Lung (tissue), 12 donors: ENCODE data around the gene PKIG. TPM values are rescaled to one million over a fixed set of nuclear protein-coding genes. Genes with fewer than 3 reads are reported as not detected.

Experiments
- ATAC-seq: fragments of 200-7000 bp; cut with Tn5 transposase; one replicate; pipeline ENCODE4 v1.9.1; 2020; ENCODE audit warnings: moderate number of reproducible peaks; ENCODE audit not compliant: insufficient read depth, low FRiP score
- DNase-seq, 3 donors: peaks; one replicate each; pipeline ENCODE4 v3.0.0-alpha.2; 2013 to 2017
- H3K27ac ChIP-seq, 2 donors: one replicate each; pipeline ENCODE4 v1.5.1; 2013; ENCODE audit warnings: mild to moderate bottlenecking in 2 of 2, moderate library complexity in 2 of 2, control low read depth in 1 of 2, inconsistent platforms in 1 of 2, low read depth in 1 of 2, low read length in 1 of 2
- H3K27me3 ChIP-seq, 3 donors: one replicate each; pipeline ENCODE4 v1.5.1; 2013; ENCODE audit warnings: low read length in 2 of 3; ENCODE audit not compliant: control insufficient read depth in 3 of 3, insufficient read depth in 3 of 3
- H3K36me3 ChIP-seq, 4 donors: one replicate each; pipeline ENCODE4 v1.5.1; 2013; ENCODE audit warnings: low read length in 4 of 4, mild to moderate bottlenecking in 1 of 4, moderate library complexity in 1 of 4; ENCODE audit not compliant: control insufficient read depth in 4 of 4, insufficient read depth in 4 of 4
- H3K4me1 ChIP-seq, 5 donors: one replicate each; pipeline ENCODE4 v1.5.1; 2013; ENCODE audit warnings: low read length in 5 of 5, mild to moderate bottlenecking in 2 of 5, moderate library complexity in 1 of 5; ENCODE audit not compliant: control insufficient read depth in 5 of 5, insufficient read depth in 5 of 5
- H3K4me3 ChIP-seq: one replicate; pipeline ENCODE4 v1.5.1; 2013; ENCODE audit warnings: mild to moderate bottlenecking, control low read depth, moderate library complexity
- H3K9ac ChIP-seq, 2 donors: one replicate each; pipeline ENCODE4 v1.5.1; 2013; ENCODE audit warnings: low read length in 2 of 2, control low read depth in 1 of 2; ENCODE audit not compliant: insufficient read depth in 1 of 2
- H3K9me3 ChIP-seq, 4 donors: one replicate each; pipeline ENCODE4 v1.5.1; 2013; ENCODE audit warnings: low read length in 3 of 4, mild to moderate bottlenecking in 1 of 4, moderate library complexity in 1 of 4; ENCODE audit not compliant: control insufficient read depth in 4 of 4, insufficient read depth in 3 of 4
- WGBS, 2 donors: extraction: QIAGEN DNeasy Blood & Tissue Kit; methylation state at CpG; one replicate each; pipeline ENCODE4 v1.1.7; 2013; 5-methylcytosine and 5-hydroxymethylcytosine counted together
- polyA plus RNA-seq, 2 donors: library from polyadenylated mRNA; stranded (reverse); fragments of 200-250 nt; gene quantifications; one replicate each; pipeline ENCODE4 v1.2.1, GENCODE V29; 2013
- total RNA-seq, 2 donors: library from RNA; depleted of rRNA in 1 of 2; stranded (reverse); fragments of >200 nt in 1 of 2; gene quantifications; one replicate each; pipeline ENCODE4 v1.2.1, GENCODE V29; 2014 to 2021
- TF ChIP-seq, protein P1 (sequence below): IDR thresholded peaks from 2 replicates; pipeline ENCODE4 v1.5.1; 2012; ENCODE audit warnings: mild to moderate bottlenecking; ENCODE audit errors: control extremely low read depth, extremely low read depth
- donor health status: control.
- donor health status: control.
- donor health status: Bipolar disorder and iron deficiency.
- donor health status: healthy.
- donor health status: DM: yes; HTN: yes; CAD: no.

The PKIG gene
- total and polyA plus RNA-seq, 4 donors: 45.7 to 67.8 (median 63.0) TPM

DNA sequence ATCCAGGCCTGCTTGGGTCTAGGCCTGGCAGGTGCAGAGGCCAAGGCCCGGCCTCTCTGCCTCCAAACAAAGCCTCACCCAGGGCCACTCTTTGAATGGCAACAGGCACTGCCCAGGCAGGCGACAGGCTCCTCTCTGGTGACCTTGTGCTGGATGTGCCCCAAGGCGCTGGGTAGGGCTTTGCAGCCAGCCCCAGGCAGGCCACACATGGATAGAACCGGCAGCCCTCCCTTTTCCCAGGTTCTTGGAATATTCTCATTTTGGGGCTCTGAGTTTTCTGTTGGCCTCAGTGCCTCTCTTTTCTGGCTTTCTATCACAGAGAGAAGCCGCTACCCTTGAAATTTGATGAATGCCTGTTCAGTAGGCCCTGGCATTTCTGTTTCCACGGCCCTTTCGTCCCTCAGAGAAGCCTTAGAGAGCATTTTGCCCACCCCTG lies 18.9 kb downstream of the PKIG start:
- no peaks in the 10 kb centered on the region for H3K27me3 ChIP-seq
- H3K4me3 ChIP-seq: no peak overlapping the region
- peaks cover 16 to 55% (median 45%) of the 10 kb centered on the region in 5 donors for H3K4me1 ChIP-seq
- TF ChIP-seq, protein P1, sequence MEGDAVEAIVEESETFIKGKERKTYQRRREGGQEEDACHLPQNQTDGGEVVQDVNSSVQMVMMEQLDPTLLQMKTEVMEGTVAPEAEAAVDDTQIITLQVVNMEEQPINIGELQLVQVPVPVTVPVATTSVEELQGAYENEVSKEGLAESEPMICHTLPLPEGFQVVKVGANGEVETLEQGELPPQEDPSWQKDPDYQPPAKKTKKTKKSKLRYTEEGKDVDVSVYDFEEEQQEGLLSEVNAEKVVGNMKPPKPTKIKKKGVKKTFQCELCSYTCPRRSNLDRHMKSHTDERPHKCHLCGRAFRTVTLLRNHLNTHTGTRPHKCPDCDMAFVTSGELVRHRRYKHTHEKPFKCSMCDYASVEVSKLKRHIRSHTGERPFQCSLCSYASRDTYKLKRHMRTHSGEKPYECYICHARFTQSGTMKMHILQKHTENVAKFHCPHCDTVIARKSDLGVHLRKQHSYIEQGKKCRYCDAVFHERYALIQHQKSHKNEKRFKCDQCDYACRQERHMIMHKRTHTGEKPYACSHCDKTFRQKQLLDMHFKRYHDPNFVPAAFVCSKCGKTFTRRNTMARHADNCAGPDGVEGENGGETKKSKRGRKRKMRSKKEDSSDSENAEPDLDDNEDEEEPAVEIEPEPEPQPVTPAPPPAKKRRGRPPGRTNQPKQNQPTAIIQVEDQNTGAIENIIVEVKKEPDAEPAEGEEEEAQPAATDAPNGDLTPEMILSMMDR: no peak
- peak overlapping the region; percentile 86 to 99 for H3K27ac ChIP-seq
- peak overlapping the region in 1 of 2 donors; percentile 71 for H3K9ac ChIP-seq
- DNase-seq (peak in 1 of 3 donors; percentile 40), ATAC-seq (no peak)
- 61 to 84% methylated on average over 7 of the region's 7 CpGs for WGBS, 2 donors
- H3K9me3 ChIP-seq: no peaks in the 10 kb centered on the region
- peaks cover 0 to 2% (median 0%) of the 10 kb centered on the region in 4 donors for H3K36me3 ChIP-seq

DNA sequence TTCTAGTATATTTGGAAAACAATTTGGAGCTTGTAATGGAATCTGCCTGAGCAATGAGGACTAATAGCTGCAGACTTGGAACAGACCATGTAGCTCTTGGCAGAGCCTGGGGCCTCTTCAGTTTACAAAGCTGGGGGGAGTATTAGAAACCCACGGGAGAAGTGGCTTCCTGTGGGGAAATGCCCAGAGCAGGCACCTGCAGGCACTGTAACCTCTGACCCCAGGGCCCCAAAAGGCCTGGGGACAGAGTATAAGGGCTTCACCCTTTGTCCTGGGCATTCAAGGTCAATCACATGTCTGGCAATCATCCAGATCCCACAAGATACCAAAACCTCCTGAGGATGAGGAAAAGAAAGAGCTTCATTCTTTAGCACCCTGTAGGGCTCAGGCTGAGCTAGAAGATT lies 19.4 kb downstream of the PKIG start:
- H3K36me3 ChIP-seq: no peaks in the 10 kb centered on the region
- no peak overlapping the region for H3K4me3 ChIP-seq
- no peaks in the 10 kb centered on the region for H3K27me3 ChIP-seq
- no peak for ATAC-seq
- peaks cover 16 to 54% (median 44%) of the 10 kb centered on the region in 5 donors for H3K4me1 ChIP-seq
- H3K9ac ChIP-seq: no peak overlapping the region
- TF ChIP-seq, protein P1: no peak
- DNase-seq: peak; percentile 87 to 98 (median 95)
- no peaks in the 10 kb centered on the region for H3K9me3 ChIP-seq
- WGBS, 2 donors: 2 to 5% methylated on average over 1 of the region's 1 CpG
- peak overlapping the region; percentile 55 to 99 for H3K27ac ChIP-seq

DNA sequence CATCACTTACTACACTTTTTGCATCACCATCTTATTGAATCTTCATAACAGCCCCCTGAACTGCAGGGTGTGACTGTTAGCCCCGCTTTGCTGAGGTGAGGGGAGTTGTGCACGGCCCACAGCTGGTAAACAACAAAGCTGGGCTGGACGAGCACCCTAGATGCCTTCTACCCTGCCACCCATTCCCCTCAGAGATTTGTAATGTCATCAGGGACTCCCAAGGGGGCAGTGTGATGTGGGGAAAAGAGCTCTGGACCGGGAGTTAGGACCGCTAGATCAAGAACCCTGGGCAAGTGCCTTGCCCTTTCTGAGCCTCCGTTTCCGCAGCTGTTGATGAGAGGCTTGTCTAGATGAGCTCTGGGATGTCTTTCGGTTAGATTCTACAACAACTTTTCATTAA lies 20.9 kb downstream of the PKIG start:
- TF ChIP-seq, protein P1: no peak
- 92% methylated on average over 8 of the region's 8 CpGs for WGBS, 2 donors
- H3K4me3 ChIP-seq: no peak overlapping the region
- DNase-seq (no peak), ATAC-seq (no peak)
- peak overlapping the region; percentile 32 to 57 for H3K27ac ChIP-seq
- H3K9me3 ChIP-seq: no peaks in the 10 kb centered on the region
- no peaks in the 10 kb centered on the region for H3K36me3 ChIP-seq
- no peak overlapping the region for H3K9ac ChIP-seq
- no peaks in the 10 kb centered on the region for H3K27me3 ChIP-seq
- H3K4me1 ChIP-seq: peaks cover 16 to 41% (median 37%) of the 10 kb centered on the region in 5 donors
